HG03175 (cell line): ENCODE results near the gene SERPINB13.
"Not testable (repeated sequence)": the region's sequence is repeated elsewhere in the genome, so short reads cannot be mapped to it uniquely, and the experiment has no call there.

Source experiments
- ATAC-seq: cut with Tn5 transposase; IDR thresholded peaks from one replicate; pipeline ENCODE4 v1.9.1; 2021; ENCODE audit warnings: mild to moderate bottlenecking, moderate library complexity; ENCODE audit not compliant: unreplicated experiment

Gene SERPINB13

DNA sequence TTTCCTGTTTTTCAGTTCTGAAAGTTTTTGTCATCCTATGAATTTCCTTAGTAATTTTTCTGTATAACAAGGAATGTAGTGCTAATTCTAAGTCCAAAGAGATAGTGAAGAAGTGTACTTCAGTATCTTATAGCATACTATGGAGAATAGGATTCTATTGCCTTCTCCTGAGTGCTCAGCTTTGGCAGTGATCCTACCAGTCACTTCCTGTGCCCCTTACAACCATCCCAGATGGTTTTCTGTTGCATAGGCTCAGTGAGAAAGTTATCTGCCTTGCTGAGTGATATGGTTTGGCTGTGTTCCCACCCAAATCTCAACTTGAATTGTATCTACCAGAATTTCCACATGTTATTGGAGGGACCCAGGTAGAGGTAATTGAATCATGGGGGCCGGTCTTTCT lies 57.6 kb downstream of the SERPINB13 start:
- ATAC-seq = not testable (repeated sequence)

DNA sequence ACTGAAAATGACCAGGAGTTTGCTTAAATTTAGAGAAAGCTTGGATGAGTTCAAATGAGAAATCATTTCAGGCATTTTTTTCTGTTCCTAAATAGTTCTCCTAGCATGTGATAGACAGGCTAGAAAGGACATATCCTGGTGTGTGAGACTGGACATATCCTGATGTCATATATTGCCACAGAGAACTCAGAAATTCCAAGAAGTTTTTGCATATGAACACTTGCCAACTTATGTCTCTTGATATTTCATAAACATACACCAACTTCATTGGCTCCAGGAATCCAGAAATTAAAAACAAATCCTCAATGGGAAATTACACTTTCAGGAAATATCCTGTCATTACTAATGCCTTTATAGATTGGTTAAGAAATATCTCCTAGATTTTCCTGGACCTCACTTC lies 59.8 kb downstream of the SERPINB13 start:
- ATAC-seq = no peak

DNA sequence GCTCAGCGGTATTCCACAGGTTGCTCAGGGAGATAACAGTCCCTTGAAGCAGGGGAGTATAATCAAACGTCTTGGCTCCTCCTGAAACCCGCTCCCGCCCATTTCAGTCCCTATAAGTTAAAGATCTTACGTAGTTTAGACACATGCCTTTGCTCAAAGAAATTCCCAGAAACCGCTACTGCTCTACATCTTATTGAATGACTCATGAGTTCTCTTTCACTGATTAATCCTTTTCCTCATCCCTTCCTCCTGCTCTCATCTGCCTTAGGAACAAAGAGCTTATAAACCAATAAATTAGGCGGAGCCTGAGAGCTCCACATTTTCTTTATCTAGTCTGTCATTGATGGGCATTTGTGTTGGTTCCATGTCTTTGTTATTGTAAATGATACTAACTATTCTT lies 61.1 kb downstream of the SERPINB13 start:
- ATAC-seq = no peak
